CD4-positive, alpha-beta T cell treated with Interleukin-4 for 1 hour (primary cell): ENCODE measurements around the gene GALNT11.

Source experiments
- DNase-seq, 2 donors: peaks; one replicate each; pipeline ENCODE4 v3.0.0-alpha.2; 2020 to 2022

The GALNT11 gene

DNA sequence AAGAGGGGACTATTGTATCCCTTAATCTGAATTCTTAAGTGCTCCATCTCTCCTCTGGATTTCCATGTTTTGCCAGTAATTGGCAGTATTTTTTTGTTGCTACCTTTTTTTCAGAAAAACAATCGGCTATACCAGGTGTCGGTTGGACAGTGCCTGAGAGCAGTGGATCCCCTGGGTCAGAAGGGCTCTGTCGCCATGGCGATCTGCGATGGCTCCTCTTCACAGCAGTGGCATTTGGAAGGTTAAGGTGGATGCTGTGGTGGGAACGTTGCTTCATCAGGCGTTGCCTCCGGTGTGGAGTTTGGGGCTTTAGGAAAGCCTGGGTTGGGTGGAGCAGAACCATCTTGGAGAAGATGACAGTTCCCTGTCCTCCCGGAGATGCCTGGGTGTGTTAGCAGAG, 96.0 kb downstream of the GALNT11 start:
- no peak for DNase-seq

DNA sequence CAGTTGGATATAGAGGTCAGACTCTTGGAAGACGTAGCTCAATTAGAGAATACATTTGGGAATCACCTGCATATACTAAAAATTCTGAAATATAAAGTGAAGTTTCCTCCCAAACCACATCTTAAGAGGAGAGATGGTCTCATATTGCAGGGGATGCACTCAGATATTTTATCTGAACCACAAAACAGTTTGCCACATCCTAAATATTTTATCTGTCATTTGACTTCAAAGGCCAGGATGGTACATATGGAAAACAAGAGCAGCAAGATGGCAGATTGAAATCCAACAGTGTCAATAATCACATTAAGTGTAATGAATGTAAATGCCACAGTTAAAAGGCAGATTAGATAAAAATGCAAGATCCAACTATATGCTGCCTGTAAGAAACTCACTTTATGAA, 97.1 kb downstream of the GALNT11 start:
- DNase-seq = no peak

GRCh38 chr7:152126741-152127140, 101.3 kb downstream of the GALNT11 start:
- DNase-seq = no peak

DNA sequence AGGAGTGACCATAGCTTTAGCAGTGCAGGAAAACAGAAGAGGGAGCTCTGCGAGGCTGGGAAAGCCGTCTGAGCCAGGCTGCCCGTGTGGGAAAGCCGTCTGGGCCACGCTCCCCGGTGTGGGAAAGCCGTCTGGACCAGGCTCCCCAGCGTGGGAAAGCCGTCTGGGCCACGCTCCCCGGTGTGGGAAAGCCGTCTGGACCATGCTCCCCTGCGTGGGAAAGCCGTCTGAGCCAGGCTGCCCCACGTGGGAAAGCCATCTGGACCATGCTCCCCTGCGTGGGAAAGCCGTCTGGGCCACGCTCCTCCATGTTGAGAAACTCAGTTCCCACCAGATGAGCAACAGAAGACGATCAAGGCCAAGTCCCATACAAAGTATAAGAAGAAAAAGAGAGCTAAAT, 101.8 kb downstream of the GALNT11 start:
- DNase-seq = no peak

DNA sequence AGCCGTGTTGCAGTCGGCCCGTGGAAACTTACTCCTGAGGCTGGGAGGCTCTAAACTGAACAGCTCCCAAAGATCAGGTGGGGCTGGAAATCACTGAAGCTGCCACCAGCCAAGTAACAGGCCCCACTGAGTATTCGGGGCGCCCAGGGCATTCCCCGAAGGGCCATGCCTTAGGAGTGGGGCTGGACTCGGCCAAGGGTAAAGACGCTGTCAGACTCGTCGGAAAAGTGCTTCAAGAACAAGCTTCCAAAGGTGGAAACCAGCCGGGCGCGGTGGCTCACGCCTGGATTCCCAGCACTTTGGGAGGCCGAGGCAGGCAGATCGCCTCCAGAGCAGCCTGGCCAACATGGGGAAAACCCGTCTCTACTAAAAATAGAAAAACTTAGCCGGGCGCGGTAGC, 102.8 kb downstream of the GALNT11 start:
- DNase-seq = no peak

GRCh38 chr7:152128741-152129461, 103.4 kb downstream of the GALNT11 start:
- DNase-seq = no peak

DNA sequence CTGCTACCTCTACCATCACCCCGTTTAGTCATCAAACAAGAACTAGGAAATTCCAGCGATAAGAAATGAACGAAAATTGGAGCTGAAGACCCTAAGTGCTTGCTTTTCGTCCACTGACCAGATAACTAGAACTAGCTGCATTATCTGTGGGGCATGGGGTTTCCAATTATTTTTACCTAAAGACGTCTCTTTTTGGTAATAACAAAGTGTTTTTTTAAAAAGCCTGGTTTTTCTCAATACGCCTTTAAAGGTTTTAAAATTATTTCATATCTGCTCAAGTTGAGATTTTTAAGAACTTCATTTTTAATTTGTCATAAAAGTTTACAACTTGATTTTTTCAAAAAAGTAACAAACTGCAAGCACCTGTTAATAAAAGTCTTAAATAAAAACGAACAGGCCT, 104.2 kb downstream of the GALNT11 start:
- no peak for DNase-seq

DNA sequence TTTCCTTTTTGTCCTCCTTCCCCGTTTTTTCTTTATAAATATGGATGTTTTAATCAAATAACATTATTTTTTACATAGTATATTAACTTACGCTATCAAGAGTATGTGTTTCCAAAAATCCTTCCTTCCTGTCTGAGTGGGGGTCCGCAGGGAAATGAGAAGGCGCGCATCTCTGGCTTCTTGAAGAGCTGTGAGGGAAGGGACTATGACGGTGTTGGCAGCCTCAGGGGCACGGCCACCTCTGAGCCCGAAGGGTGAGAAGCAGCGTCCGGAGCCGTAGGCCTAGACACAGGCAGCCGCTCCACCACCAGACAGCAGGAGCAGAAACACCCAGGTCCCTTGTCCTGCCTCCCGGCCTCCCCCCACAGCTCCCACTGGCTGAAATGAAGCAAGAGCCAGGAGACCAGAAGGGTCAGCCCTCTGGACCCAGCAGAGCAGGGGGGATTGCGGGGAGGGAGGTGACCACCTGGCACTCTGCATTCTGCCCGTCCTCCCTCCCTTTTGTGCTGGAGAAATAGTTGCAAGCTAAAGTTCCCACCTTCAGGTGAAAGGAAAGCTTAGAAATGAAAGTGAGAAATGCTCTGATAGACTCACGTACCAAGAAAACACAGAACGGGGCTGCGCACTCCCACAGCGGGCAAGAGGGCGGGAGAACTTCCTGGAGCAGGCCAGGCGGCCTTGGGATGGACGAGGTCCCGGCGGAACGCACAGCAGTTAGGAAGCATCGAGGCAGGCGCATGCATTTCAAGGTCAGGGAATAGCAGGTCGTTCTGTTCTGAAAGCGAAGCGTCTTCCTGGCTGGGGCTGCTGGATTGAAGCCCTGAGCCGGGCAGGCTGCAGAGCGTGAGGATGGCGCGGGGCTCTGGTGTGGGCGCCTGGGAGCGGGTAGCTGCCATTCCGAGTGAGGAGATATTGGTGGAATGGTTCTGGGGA, 105.5 kb downstream of the GALNT11 start:
- no peak for DNase-seq

DNA sequence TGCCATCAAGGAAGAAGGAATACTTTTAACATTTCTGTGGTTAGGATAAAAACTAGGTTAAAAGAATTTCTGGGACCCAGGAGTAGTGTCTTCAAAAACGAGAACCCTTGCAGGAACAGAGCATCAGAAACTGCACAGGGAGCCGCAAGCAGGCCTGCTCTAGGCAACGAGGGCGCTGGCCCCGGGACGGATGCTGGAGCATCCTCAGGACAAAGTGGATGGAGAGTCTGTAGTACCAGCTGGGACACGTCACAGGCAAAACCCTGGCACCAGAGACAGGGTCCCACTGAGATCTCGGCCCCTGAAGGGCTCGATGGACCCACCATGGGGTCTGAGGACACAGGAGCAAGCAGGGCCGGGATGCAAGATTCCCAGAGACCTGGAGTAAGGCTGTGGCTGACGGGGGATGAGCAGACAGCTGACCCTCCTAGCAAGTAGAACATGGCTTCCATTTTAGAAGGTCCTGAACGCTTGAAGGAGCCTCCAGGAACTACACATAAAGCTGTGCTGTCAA, 106.6 kb downstream of the GALNT11 start:
- DNase-seq = no peak

- no peak for DNase-seq
Measured at GRCh38 chr7:152132812-152133211, 107.3 kb downstream of the GALNT11 start.

DNA sequence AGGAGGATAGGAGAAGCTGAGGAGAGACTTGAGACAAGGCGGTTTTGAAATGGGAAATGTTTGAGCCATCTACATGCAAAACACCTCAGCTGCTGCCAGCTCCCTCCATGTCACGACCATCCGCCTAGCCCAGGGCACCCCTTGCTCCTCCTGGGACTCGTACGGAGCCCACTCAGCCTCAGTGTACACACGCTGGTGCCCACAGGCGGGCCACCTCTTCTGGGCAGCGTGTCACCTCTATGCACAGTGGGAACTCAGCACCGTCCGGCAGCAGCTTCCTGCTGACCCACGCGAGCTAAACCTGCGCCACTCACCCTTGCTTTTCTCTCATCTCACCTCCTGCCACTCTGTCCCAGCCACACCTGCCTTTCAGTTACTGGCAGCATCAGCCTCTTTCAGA, 108.3 kb downstream of the GALNT11 start:
- no peak for DNase-seq

- DNase-seq = no peak
Measured at GRCh38 chr7:152136686-152137085, 111.2 kb downstream of the GALNT11 start.

DNA sequence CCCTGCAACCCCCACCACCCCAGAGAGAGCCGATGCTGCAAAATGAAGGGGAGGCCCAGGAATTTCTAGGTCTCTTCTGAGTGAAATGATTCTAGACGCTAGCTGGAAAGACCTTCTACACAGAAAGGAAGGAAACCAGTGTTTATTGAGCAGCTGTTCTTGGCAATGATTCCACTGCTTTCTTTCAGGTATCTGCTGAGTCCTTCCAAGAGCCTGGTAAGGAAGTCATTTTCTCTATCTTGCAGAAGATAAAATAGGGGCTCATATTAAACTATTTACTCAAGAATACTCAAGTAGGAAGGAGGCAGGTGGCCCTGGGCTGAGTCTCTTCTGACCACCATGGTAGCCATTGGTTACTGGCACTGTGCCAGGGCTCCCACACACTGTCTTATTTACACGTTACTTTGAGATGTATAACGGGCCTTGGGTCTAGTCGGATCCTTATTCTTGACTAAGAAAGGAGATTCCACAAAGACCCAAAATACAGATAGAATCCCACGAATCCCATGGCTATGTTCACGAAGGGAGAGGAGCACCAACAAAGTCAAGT, 112.1 kb downstream of the GALNT11 start:
- DNase-seq = no peak

DNA sequence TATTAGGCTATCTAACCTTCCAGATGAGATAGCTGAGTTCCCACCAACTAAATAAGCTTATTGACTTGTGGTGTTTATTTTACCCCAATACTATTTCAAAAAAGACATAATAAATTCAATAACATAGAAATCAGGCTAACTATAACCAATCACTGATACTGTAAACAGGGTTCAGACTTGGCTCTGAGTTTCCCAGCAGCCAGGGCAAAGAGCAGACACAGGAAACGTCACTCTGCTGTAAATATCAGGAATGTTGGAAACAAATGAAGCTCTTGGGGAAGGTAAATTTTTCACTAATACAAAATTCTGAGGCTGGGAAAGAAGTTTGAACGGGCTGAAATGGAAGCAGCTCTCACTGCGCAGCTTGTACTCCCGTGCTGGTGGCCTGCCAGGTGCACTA, 114.6 kb downstream of the GALNT11 start:
- no peak for DNase-seq

DNA sequence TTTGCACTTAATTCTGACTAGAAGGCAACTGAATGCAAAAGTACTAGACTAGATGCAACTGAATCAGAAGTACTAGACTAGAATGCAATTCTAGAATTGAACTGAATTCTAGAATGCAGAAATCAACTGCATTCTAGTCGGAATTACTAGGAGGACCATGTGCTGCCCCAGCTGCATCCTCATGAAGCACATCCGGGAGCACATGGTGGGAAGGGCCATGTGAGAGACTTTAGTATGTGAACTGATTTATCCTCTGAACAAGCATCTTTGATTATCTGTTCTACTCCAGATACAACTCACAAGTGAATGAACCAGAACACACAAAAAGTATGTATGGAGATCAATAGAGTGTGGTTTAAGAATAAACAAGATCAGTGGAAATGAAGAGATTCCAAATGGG, 115.1 kb downstream of the GALNT11 start:
- DNase-seq = no peak

GRCh38 chr7:152142976-152143595, 117.6 kb downstream of the GALNT11 start:
- DNase-seq = no peak

- DNase-seq = peak in 1 of 2 donors; percentile 35
Measured at GRCh38 chr7:152144557-152145245, 119.2 kb downstream of the GALNT11 start.

DNA sequence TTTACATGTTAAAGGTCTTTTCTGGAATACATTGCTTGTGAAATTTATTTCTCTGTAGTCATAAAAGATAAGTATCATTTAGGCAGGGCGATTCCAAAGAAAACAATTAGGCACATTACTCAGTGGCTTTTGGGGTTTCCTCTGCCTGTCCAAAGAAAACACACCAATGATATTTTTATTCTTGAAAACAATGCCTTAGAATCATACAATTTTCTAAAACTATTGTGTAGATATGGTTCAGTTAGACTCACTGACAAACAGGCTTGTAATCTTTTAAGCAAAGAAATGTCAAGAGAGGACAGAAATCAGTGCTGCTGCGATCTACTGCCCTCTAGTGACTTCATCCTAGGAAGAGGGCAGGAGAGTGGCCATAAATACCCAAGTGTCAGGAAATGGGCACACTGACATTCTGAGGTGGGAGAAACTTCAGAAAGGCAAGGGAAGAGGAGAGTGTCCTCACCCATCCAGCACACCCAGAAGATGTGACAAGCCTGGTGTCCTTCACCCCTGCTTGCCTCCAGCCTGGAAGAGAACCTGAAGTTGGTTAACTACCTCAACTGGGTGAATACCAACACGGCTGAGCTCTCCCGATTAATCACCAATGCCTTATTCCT, 120.5 kb downstream of the GALNT11 start:
- peak; percentile 28 to 51 for DNase-seq

GRCh38 chr7:152148706-152149105, 123.2 kb downstream of the GALNT11 start:
- DNase-seq = no peak

GRCh38 chr7:152149363-152149762, 123.9 kb downstream of the GALNT11 start:
- no peak for DNase-seq

DNA sequence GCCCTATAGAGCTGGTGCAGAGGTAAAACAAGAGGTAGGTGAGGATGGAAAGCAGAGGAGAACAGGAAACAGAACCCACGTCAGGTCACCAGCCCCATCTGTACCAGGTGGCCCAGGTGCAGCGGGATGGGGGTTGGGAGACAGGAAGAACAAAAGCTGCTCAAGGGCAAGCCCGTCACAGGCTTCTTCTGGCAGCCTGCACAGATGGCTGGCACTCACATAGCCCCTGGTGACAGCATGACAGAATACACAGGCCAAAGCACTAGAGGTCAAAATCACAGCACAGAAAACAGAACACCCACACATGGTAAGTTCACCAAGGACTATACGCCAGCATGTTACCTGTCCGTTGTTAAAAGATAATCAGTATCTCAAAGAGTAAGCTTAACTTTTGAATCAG, 126.8 kb downstream of the GALNT11 start:
- DNase-seq = no peak
